ENCODE data around the gene CD27.
"Not testable (repeated sequence)": the region's sequence is repeated elsewhere in the genome, so short reads cannot be mapped to it uniquely, and the experiment has no call there.

CD27 gene

DNA sequence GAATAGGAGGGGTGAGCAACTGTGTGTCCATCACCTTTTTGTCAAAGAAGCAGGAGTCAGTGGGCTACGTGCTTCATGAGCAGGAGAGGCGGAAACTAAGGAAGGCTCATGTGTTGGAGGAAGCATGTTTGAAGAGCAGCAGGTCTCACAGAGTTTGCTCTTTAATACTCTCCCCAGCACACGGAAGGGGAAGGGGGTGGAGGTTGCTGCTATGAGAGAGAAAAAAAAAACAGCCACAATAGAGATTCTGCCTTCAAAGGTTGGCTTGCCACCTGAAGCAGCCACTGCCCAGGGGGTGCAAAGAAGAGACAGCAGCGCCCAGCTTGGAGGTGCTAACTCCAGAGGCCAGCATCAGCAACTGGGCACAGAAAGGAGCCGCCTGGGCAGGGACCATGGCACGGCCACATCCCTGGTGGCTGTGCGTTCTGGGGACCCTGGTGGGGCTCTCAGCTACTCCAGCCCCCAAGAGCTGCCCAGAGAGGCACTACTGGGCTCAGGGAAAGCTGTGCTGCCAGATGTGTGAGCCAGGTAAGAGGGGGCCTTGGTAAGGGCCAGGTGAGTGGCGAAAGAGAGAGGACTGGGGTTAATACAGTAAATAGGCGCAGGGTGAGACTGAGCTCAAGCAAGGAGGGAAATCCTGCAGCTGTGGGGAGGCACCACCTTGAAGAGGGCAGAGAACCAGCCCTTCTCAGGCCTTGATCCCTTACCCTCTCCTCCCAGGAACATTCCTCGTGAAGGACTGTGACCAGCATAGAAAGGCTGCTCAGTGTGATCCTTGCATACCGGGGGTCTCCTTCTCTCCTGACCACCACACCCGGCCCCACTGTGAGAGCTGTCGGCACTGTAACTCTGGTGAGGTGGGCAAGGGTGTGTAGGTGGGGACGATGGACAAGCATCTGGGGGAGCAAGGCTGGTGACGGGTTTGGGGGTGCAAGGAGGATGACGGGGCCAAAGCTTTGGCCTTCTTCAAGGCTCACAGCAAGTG lies at the start of gene CD27:
TSS of gene CD27 (plus strand) at position 252 of the 985 bp plus-strand sequence. CDS start at position 393, 141 bp downstream.
- DNase-seq: no peak

DNA sequence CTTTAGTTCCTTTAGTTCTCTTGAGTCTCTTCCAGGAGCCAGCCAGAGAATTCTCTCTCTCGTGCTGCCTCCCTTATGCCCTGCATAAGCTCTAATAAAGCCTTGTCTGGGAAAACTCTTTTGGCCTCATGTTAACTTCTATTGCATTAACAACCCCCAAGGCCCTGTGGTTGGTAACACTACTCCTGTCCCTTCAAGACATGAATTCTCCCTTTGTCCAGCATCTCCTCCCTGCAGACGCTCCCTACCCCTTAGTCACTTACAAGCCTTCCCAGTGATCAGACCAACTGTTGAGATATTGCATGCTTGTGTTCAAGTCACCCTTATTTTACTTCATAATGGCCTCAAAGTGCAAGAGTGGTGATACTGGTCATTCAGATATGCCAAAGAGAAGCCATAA lies 48.7 kb upstream of the CD27 start:
- no peak for DNase-seq

DNA sequence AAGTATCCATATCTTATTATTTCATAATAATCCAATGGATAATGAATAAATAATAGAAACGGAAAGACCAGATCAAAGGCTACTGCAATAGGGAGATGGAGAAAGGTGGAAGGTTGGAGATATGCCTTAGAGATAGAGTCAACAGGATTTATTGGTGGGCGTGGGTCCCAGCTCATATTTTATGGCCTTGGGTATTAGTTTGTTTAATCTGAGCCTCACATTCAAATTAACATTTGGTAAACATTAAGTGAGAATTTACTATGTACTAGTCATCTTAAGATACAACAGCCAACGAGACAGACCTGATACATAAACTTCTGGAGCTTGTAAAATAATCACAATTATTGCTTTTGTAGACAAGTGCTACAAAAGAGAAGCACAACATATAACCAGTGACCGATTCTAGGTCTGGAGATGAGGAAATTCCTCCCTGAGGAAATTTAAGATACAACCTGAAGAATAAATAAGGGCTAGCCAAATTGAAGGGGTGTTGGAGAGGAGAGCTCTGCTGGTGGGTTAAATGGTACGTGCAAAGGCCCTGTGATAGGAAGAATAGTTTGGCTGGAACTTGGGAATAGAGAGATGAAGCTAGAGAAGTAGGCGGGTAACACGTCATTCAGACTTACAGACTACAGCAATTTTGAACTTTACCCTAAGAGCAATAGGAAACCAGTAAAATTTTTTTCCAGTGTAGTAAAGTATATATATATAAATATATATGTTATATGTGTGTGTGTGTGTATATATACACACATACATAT lies 44.7 kb upstream of the CD27 start:
- DNase-seq: no peak

DNA sequence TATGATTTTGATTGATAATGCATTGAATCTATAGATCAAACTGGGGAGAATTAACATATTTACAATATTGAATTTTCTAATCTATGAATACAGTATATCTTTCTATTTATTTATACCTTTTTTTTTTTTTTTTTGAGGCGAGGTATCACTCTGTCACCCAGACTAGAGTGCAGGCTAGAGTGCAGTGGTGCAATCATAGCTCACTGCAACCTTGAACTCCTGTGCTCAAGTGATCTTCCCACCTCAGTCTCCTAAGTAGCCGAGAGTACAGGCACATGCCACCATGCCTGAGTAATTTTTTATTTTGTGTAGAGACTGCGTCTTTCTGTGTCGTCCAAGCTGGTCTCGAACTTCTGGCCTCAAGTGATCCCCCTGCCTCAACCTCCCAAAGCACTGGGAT lies 40.4 kb upstream of the CD27 start:
- DNase-seq: no peak

DNA sequence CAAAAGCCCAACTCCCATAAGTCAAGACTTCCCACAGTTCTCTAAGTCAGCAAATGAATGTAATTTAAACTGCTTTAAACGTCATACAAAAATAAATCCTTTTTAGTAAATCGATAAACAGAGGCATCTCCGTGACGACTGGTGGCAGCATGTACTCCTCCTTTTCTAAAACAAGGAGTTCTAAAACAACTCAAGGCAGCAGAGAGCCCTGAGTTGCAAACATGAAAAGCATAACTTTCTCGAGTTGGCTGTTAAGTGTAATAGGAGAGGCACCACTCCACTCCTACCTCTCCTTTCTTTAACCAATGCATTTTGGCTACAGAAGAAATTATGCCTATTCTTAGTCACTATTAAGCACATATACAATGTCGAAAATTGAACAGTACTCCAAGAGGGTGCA lies 38.8 kb upstream of the CD27 start:
- no peak for DNase-seq

DNA sequence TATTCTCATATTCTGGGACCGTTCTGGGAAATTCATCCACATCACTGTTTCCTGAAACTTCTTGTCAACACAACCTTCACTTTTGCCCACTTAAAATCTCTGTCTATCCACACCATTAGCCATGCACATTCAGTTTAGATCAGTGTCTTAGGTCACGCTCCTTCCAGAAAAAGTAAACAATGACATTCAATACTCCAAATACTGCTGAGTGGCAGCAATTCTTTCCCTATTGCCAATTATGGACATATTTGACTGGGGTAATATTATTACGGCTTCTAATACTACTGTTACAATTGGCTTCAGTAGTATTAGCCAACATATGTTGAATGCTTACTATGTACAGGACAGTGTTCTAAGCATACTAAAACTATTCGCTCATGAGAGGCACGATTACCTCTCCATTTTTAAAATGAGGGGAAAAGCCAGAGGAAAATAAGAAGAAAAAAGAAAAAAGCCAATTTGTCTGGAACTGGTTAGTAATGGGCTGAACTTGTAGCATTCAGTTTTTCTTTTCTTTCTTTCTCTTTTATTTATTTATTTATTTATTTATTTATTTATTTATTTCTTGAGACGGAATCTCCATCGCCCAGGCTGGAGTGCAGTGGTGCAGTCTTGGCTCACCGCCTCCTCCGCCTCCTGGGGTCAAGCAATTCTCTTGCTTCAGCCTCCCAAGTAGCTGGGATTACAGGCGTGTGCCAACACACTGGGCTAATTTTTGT lies 37.4 kb upstream of the CD27 start:
- peak; percentile 7 for DNase-seq

DNA sequence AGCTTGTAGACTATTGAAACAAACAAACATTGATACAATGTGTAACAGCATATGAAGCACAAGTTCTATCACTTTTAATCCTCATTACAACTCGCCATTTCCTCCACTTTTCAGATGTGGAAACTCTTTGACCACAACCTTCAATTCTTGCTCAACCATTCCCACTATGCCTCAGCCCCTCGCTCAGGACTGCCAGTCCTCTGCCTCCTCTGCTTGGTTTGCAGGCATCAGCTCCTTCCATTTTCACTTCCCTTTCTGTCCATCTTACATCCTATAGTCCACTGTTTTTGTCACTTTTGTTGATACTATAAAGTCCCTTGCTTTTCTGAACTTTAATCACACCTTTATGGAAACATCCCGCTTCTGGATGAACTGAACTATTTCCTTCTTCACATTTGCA lies 28.2 kb upstream of the CD27 start:
- no peak for DNase-seq

DNA sequence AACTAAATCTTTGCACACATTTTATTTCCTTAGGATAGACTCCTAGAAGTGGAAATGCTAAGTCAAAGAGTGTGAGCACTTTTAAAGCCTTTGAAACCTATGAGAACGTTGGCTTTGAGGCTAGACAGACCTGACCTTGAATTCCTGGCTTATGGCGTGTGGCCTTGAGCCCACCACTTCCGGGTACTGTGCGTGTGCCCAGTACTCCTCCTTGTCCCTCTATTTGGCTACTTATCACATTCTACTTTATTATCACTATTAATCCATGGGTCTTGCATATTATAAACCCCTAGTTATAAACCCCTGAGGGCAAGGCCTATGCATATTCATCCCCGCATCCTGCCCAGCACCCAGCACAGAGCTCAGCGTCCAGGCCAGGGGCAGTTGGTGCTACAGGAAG lies 26.0 kb upstream of the CD27 start:
- no peak for DNase-seq

DNA sequence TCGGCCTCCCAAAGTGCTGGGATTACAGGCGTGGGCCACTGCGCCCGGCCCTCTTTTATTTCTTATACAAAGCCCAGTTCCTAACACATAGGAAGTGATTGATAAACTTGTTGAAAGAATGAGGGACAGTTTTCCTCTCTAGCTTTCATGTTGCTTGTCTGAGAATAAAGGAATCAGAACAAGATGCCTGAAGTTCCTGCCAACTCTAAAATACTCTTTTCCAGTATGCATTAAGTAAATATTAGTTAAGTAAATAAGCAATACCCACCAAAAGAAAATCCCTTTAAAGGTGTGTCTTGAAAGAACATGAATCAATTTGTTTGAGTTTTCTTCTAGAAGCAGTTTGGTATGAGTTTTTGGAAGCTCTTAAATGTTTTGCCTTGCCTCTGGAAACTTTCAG lies 24.4 kb upstream of the CD27 start:
- no peak for DNase-seq

DNA sequence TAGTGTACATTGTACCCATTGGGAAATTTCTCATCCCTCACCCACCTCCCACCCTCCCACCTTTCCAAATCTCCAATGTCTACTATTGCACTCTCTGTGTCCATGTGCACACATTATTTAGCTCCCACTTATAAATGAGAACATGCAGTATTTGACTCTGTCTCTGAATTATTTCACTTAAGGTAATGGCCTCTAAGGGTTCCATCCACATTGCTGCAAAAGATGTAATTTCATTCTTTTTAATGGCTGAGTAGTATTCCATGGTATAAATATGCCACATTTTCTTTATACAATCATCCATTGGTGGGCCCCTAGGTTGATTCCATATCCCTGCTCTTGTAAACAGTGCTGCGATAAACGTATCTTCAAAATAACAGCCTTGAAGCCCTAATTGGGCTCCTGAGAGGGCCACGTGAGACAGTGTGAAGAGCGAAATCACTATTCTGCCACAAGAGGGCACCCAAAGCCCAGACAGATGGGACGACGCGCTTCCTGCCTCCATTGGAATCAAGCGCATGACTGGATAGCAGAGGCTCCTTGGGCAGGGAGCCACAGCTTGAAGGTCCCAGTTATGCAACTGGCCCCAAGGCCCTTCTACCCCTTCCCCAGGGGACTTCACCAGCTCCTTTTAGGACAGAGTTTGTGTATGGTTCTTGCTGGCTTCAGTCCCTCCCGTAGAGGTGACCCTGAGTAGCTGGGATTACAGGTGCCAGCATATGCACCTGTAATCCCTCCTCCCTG lies 21.3 kb upstream of the CD27 start:
- DNase-seq: peak; percentile 79

DNA sequence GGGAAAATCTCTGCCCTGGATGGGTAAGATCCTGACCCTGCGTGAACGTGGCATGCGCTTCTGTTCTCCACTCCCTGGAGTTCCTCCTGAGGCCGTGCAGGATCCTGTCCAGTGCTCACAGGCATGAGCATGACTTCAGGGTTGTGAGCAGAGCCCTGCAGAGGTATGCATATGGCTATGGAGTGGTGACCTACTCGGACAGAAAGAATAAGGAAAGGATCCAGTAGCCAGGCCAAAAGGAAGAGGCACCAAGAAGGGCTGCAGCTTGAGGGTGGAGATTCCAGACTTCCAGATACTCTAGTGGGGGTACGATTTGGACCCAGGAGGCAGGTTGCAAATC lies 20.8 kb upstream of the CD27 start:
- DNase-seq: no peak

DNA sequence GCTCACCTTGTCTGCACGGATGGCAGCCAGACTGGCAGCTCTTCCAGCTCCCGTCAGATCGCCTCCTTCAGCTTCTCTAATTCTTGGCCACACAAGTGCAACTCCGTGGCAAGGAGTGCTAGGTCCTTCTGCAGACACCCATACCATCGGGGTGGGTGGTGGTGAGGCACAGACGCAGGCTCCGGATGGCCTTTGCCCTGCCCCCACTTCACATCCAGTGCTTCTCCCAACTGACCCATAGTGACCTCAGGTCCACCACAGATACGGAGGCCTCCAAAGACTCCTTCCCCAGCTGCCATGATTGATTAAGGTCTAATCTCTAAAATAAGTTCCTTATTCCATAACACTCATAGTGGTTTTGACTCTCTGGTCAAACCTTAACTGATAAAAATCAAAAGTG lies 19.9 kb upstream of the CD27 start:
- no peak for DNase-seq

DNA sequence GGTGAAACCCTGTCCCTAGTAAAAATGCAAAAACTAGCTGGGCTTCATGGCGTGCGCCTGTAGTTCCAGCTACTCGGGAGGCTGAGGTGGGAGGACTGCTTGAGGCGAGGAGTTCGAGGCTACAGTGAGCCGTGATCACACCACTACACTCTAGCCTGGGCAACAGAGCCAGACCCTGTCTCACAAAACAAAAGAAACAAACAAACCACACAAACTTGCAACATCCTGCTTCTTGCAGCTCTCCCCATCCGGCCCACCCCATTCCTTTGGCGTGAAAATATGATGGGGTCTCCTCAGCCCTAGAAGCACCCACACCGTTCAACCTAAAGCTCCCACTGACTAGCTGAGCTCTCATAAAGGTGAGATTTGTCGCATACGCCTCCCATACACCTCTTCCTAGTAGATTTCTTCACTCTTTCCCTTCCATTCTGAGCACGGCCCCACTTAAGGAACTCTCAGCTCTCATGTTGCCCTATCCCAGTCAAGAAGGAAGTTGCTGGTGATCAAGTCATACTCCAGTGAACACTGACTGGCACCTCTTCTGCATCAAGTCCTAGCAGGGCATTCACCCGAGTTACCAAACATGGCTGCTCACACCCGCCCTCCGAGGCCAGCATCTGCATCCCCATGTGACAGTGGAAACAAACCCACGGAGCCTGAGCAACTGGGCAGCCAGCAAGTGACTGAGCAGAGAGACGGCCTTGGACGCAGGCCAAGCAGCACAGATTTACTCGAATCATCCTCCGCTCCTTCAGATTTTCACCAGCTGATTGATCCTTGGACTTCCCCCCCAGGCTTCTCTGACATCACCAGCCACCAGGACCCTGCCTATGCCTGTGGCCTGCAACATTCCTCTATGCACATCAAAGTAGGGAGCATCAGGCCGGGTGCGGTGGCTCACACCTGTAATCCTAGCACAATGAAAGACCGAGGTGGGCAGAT lies 18.9 kb upstream of the CD27 start:
- no peak for DNase-seq

DNA sequence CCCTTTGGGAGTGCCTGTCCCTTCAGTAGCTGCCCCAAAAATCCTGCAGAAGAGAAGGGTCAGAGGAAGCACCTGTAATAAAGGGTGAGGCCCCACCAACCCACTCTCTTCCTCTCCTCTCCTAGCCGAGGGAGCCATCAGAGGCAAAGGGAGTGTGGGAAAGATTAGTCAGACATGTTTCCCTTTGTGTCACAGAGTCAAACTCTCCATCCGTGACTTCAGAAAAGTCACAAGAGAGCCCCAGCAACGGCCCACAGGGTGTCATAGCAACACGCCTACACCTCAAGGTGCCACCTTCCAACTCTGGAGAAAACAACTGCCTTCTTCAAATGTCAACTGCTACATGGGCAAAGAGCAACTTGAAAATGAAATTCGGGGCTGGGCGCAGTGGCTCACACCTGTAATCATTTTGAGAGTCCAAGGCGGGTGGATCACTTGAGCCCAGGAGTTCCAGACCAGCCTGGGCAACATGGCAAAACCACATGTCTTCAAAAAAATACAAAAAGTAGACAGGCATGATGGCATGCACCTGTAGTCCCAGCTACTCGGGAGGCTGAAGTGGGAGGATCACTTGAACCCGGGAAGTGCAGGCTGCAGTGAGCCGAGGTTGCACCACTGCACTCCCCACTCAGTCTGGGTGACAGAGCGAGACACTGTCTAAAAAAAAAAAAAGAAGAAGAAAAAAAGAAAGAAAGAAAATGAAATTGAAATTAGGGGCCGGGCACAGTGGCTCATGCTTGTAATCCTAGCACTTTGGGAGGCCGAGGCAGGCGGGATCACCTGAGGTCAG lies 17.7 kb upstream of the CD27 start:
- DNase-seq: no peak

DNA sequence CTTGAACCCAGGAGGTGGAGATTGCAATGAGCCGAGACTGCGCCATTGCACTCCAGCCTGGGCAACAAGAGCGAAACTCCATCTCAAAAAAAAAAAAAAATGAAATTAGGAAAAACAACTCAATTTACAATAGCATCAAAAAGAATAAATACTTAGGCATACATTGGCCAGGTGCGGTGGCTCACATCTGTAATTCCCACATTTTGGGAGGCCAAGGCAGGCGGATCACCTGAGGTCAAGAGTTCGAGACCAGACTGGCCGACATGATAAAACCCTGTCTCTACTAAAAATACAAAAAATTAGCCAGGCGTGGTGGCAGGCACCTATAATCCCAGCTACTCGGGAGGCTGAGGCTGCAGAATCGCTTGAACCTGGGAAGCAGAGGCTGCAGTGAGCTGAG lies 17.0 kb upstream of the CD27 start:
- not testable (repeated sequence) for DNase-seq

DNA sequence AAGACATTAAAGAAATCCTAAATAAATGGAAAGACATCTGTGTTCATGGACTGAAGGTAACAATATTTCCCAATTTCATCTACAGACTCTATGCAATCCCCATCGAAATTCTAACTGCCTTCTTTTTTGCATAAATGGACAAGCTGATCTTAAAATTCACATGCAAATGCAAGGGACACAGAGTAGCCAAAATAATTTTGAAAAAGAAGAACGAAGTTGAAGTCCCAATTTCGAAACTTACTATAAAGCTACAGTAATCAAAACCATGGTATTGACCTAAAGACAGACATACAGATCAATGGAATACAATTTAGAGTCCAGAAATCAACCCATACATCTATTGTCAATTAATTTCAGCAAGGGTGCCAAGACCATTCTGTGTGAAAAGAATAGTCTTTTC lies 16.4 kb upstream of the CD27 start:
- no peak for DNase-seq

DNA sequence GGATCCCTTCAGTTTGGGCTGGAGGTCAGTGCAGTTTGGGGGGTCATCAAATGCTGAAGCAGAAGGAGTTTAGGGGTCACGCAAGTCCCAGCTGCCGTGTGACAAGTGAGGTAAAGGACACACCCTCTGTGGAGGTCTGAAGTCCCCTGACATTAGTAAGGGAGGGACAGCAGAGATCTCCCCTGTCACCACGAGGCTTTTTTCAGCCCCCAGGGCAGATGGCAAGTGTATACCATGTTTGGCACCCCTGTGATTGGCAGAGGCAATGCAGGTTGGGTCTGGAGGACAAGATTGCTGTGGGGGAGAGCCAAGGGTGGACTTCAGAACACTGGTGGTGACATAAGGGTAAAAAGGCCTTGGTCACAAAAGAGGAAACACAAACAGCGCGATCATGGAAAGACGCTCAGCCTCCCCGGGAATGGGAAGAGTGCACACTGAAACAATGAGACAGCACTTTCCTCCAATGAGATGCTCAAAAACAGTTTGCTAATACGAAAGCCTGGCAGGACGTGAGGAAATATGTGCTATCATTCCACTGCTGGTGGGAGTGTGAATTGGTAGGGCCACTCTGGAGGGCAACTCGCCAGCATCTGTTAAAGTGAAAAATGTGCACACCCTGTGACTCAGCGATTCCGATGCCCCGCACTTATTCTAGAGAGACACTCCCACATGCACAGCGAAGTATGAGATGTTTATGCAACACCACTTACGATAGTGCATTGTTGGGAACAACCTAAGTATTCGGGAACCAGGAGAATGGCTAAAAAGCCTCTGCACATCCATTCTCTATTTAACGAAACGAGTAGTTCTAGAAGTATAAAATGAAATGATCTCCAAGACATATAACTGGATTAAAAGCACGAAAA lies 14.4 kb upstream of the CD27 start:
- DNase-seq: no peak

DNA sequence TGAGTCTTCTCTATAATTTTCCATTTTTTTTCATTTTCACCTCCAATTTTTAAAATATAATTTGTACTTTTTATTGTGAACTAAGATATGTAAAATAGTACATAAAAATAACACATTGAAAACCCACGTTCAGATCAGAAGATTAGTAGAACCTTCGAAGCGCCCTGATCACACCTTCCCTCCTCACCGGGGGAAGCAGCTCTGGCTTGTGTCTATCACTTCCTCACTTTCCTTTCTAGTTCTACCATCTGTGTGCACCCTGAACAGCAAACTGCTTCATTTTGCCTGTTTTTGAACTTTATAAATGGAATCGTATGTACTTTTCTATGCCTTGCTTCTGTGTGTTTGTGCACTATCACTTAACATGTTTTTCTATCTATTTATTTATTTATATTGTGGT lies 11.8 kb upstream of the CD27 start:
- no peak for DNase-seq

DNA sequence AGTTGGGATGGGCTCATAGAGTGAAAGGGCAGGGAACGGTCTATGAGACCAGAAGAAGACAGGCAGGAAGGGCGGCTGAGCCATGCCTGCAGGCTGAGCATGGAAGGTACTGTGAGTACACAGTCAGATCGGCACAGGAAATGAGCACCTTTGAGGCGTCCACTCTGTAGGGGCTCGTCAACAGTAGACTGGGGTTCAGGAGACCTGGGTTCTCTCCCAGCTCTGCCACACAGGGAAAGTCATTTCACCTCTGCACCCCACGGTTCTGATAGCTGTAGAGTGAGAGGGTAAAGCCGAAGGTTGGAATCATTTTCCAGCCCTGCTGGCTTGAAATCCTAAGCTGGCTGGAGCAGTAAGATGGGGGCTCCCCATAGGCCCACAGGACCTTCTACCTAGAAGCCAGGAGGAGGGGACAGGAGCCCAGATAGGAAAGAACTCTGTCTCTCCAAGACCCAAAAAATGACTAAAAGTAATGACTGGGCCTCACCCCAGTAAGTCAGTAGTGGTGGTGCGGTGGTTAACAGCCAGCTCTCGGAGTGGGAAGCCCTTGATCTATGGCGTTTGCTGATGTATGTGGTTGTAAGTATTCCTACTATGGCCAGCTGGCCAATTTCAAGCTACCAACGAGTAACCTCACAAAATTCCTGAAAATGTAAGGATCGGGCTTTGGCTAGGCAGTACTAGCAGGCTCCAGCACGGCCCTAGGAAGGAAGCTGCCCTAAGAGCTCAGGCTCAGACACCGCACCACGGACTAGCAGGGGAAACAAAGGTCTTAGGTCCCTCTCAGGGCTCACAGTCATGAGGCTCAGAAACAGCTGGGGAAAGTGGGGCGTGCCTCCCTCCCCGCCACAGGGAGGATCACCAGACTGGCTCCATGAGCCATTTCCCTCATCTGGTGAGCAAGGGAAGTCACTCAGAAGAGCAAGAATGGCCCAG lies 10.3 kb upstream of the CD27 start:
- no peak for DNase-seq
